ENCODE measurements around the gene DAP. TPM values are rescaled to one million over a fixed set of nuclear protein-coding genes. Genes with fewer than 3 reads are reported as not detected.
"Not testable (repeated sequence)": the region's sequence is repeated elsewhere in the genome, so short reads cannot be mapped to it uniquely, and the experiment has no call there.

Gene DAP
- total RNA-seq, 4 donors from 2014 or later, result 33.6 to 71.4 (median 47.9) TPM

- no peak for TF ChIP-seq EP300 (IDR thresholded peaks at IDR 0.05; ENCODE audit: low read depth)
- TF ChIP-seq POLR2AphosphoS5 (IDR thresholded peaks at IDR 0.05), result no peak
- no peak for TF ChIP-seq POLR2A (IDR thresholded peaks at IDR 0.05)
- no peak for TF ChIP-seq CTCF (IDR thresholded peaks at IDR 0.05)
- H3K9me3 ChIP-seq, result no peaks in the 10 kb centered on the region
- no peaks in the 10 kb centered on the region for H3K36me3 ChIP-seq
- DNase-seq, result no peak
- H3K4me1 ChIP-seq, result peaks cover 0 to 6% (median 3%) of the 10 kb centered on the region in 4 donors
- no peaks in the 10 kb centered on the region for H3K27me3 ChIP-seq
- no peak overlapping the region for H3K4me3 ChIP-seq
- intact Hi-C loops (cut with DNase I; ENCODE audit: low total_unique reads), result loop anchor here (10.0 kb wide), 1 partner anchor 345 kb away; no protein-coding TSS in a partner anchor
- H3K27ac ChIP-seq, result no peak overlapping the region
- in situ Hi-C loops (cut with MboI; ENCODE audit: low pct_ligation_motif_present in 1 of 4, low pct_unique_long_range_greater_than_20kb in 1 of 4, low sequenced_read_pairs in 3 of 4), result loop anchor here in 3 of 4 donors (25.0 kb wide), 1 partner anchor 353 kb away; no protein-coding TSS in a partner anchor
- 98% methylated on average over 12 to 13 of the region's 48 CpGs for WGBS, 2 donors (ENCODE audit: low coverage in 1 of 2)
These were observed 121.1 kb downstream of the DAP start for GRCh38 chr5:10639846-10640368.

- not testable (repeated sequence) for H3K27ac ChIP-seq, H3K27me3 ChIP-seq, H3K36me3 ChIP-seq, DNase-seq, H3K9me3 ChIP-seq, H3K4me3 ChIP-seq
- intact Hi-C loops (cut with DNase I; ENCODE audit: low total_unique reads) (loop anchor here (10.0 kb wide), 1 partner anchor 344 kb away; no protein-coding TSS in a partner anchor), in situ Hi-C loops (cut with MboI; ENCODE audit: low pct_ligation_motif_present in 1 of 4, low pct_unique_long_range_greater_than_20kb in 1 of 4, low sequenced_read_pairs in 3 of 4) (loop anchor here in 3 of 4 donors (25.0 kb wide), 1 partner anchor 351 kb away; no protein-coding TSS in a partner anchor)
- H3K4me1 ChIP-seq, result peaks cover 0 to 12% (median 3%) of the 10 kb centered on the region in 4 donors
- WGBS, 2 donors (ENCODE audit: low coverage in 1 of 2), result 75 to 79% methylated on average over 7 to 19 of the region's 48 CpGs
These were observed 122.3 kb downstream of the DAP start for GRCh38 chr5:10638723-10639122.

- intact Hi-C loops (cut with DNase I; ENCODE audit: low total_unique reads) (loop anchor here (10.0 kb wide), 1 partner anchor 343 kb away; no protein-coding TSS in a partner anchor), in situ Hi-C loops (cut with MboI; ENCODE audit: low pct_ligation_motif_present in 1 of 4, low pct_unique_long_range_greater_than_20kb in 1 of 4, low sequenced_read_pairs in 3 of 4) (loop anchor here in 3 of 4 donors (25.0 kb wide), 1 partner anchor 351 kb away; no protein-coding TSS in a partner anchor)
- H3K4me1 ChIP-seq, result peaks cover 0 to 19% (median 5%) of the 10 kb centered on the region in 4 donors
- no peaks in the 10 kb centered on the region for H3K36me3 ChIP-seq
- DNase-seq, result no peak
- no peaks in the 10 kb centered on the region for H3K27me3 ChIP-seq
- no peak overlapping the region for H3K4me3 ChIP-seq
- no peaks in the 10 kb centered on the region for H3K9me3 ChIP-seq
- no peak for TF ChIP-seq CTCF (IDR thresholded peaks at IDR 0.05)
- TF ChIP-seq POLR2A (IDR thresholded peaks at IDR 0.05), result no peak
- TF ChIP-seq EP300 (IDR thresholded peaks at IDR 0.05; ENCODE audit: low read depth), result no peak
- no peak for TF ChIP-seq POLR2AphosphoS5 (IDR thresholded peaks at IDR 0.05)
- 0 to 76% methylated on average over 1 to 10 of the region's 10 CpGs for WGBS, 2 donors (ENCODE audit: low coverage in 1 of 2)
- H3K27ac ChIP-seq, result no peak overlapping the region
These were observed 123.1 kb downstream of the DAP start for GRCh38 chr5:10637944-10638343.

- intact Hi-C loops (cut with DNase I; ENCODE audit: low total_unique reads), result loop anchor here (10.0 kb wide), 1 partner anchor 342 kb away; no protein-coding TSS in a partner anchor
- Histone ChIP-seq H3K36me3 (no peaks in the 10 kb centered on the region), H3K4me3 (no peak overlapping the region), H3K4me1 (peaks cover 0 to 19% (median 5%) of the 10 kb centered on the region in 4 donors), H3K9me3 (no peaks in the 10 kb centered on the region), H3K27ac (no peak overlapping the region), H3K27me3 (no peaks in the 10 kb centered on the region)
- in situ Hi-C loops (cut with MboI; ENCODE audit: low pct_ligation_motif_present in 1 of 4, low pct_unique_long_range_greater_than_20kb in 1 of 4, low sequenced_read_pairs in 3 of 4), result loop anchor here in 3 of 4 donors (25.0 kb wide), 1 partner anchor 349 kb away; no protein-coding TSS in a partner anchor
- DNase-seq, result no peak
- 47 to 73% methylated on average over 2 to 15 of the region's 15 CpGs for WGBS, 2 donors (ENCODE audit: low coverage in 1 of 2)
- no peak for TF ChIP-seq CTCF (IDR thresholded peaks at IDR 0.05)
- TF ChIP-seq EP300 (IDR thresholded peaks at IDR 0.05; ENCODE audit: low read depth), result no peak
- TF ChIP-seq POLR2A (IDR thresholded peaks at IDR 0.05), result no peak
- no peak for TF ChIP-seq POLR2AphosphoS5 (IDR thresholded peaks at IDR 0.05)
These were observed 124.5 kb downstream of the DAP start for GRCh38 chr5:10636363-10637142.

Data from transverse colon (tissue), 4 donors.